Loucy (cell line): ENCODE results near the gene CLCN5.
A peak's percentile ranks its signal among the peaks of the same experiment; 100 is the strongest.

ENCODE experiments used
- H2AFZ ChIP-seq: fragments of 200-600 bp; sonication (generic); 2 replicates; pipeline ENCODE4 v1.6.0; 2016; ENCODE audit warnings: antibody characterized with exemption, mild to moderate bottlenecking, low read length, moderate library complexity
- H3F3A ChIP-seq: fragments of 200-600 bp; 2 replicates; pipeline ENCODE4 v1.6.0; 2016; ENCODE audit warnings: antibody characterized with exemption, low read depth, mild to moderate bottlenecking
- H3K27me3 ChIP-seq: fragments of 200-600 bp; sonication (generic); 2 replicates; pipeline ENCODE4 v1.6.1; 2014; ENCODE audit warnings: low read length, mild to moderate bottlenecking; ENCODE audit not compliant: insufficient read depth, poor library complexity, severe bottlenecking
- H3K36me3 ChIP-seq: fragments of 200-600 bp; sonication (generic); 2 replicates; pipeline ENCODE4 v1.6.1; 2016; ENCODE audit warnings: low read length; ENCODE audit not compliant: insufficient read depth
- H3K4me1 ChIP-seq: fragments of 200-600 bp; sonication (generic); 2 replicates; pipeline ENCODE4 v1.5.1; 2014; ENCODE audit warnings: low read length, mild to moderate bottlenecking; ENCODE audit not compliant: insufficient read depth, poor library complexity, severe bottlenecking
- H3K4me2 ChIP-seq: fragments of 200-600 bp; sonication (generic); 2 replicates; pipeline ENCODE4 v1.6.0; 2014; ENCODE audit warnings: antibody characterized with exemption, low read length, low read depth, mild to moderate bottlenecking; ENCODE audit not compliant: poor library complexity, severe bottlenecking
- H3K4me3 ChIP-seq: fragments of 200-600 bp; sonication (generic); 2 replicates; pipeline ENCODE4 v1.5.1; 2014; ENCODE audit warnings: low read length, mild to moderate bottlenecking, mixed read lengths; ENCODE audit not compliant: poor library complexity, severe bottlenecking
- H3K79me2 ChIP-seq: fragments of 200-600 bp; sonication (generic); 2 replicates; pipeline ENCODE4 v1.6.1; 2014; ENCODE audit warnings: low read length; ENCODE audit not compliant: insufficient read depth
- H3K9ac ChIP-seq: fragments of 200-600 bp; sonication (generic); 2 replicates; pipeline ENCODE4 v1.6.0; 2014; ENCODE audit warnings: mild to moderate bottlenecking, low read depth, low read length, moderate library complexity; ENCODE audit not compliant: poor library complexity, severe bottlenecking
- H3K9me2 ChIP-seq: fragments of 200-600 bp; sonication (generic); replicated peaks from 2 replicates; pipeline ENCODE4 v1.6.1; 2016; ENCODE audit warnings: low read depth, low read length, mixed read lengths
- H3K9me3 ChIP-seq: fragments of 200-600 bp; sonication (generic); 2 replicates; pipeline ENCODE4 v1.6.1; 2014; ENCODE audit warnings: mild to moderate bottlenecking, antibody characterized with exemption, low read length, low read depth; ENCODE audit not compliant: insufficient read depth
- H4K20me1 ChIP-seq: fragments of 200-600 bp; sonication (generic); 2 replicates; pipeline ENCODE4 v1.6.0; 2014; ENCODE audit warnings: antibody characterized with exemption, low read length, mild to moderate bottlenecking; ENCODE audit not compliant: insufficient read depth, poor library complexity, severe bottlenecking
- CTCF ChIP-seq: fragments of 200-600 bp; sonication (generic); conservative IDR thresholded peaks from 2 replicates; pipeline ENCODE4 v1.5.1; 2014; ENCODE audit warnings: mild to moderate bottlenecking, antibody characterized with exemption, low read length
- EZH2phosphoT487 ChIP-seq: fragments of 200-600 bp; IDR thresholded peaks from 2 replicates; pipeline ENCODE4 v1.6.1; 2018; ENCODE audit warnings: antibody characterized with exemption, mild to moderate bottlenecking, moderate library complexity, borderline replicate concordance

Gene CLCN5

GRCh38 chrX:49880668-49881067 is 41.7 kb upstream of the CLCN5 start:
- peaks cover 6% of the 10 kb centered on the region for H3K4me1 ChIP-seq
- H3K36me3 ChIP-seq = no peaks in the 10 kb centered on the region
- H3K9ac ChIP-seq = peak overlapping the region; percentile 58
- H4K20me1 ChIP-seq = no peaks in the 10 kb centered on the region
- peak overlapping the region; percentile 88 for H3K4me2 ChIP-seq
- H3K27me3 ChIP-seq = no peaks in the 10 kb centered on the region
- H3K9me3 ChIP-seq = no peaks in the 10 kb centered on the region
- H3K9me2 ChIP-seq = no peaks in the 10 kb centered on the region
- H2AFZ ChIP-seq = no peak overlapping the region
- 0 out of 2 replicates have a peak, but pooled peaks cover 4% of the 10 kb centered on the region for H3K79me2 ChIP-seq
- TF ChIP-seq CTCF = no peak
- no peak for TF ChIP-seq EZH2phosphoT487
- H3F3A ChIP-seq = no peaks in the 10 kb centered on the region
- peak overlapping the region; percentile 76 for H3K4me3 ChIP-seq

- no peak overlapping the region for H2AFZ ChIP-seq
These were observed 38.0 kb upstream of the CLCN5 start for GRCh38 chrX:49884290-49884862.

GRCh38 chrX:49892542-49892941 is 29.9 kb upstream of the CLCN5 start:
- Histone ChIP-seq H3K79me2 (no peaks in the 10 kb centered on the region), H4K20me1 (no peaks in the 10 kb centered on the region), H3F3A (no peaks in the 10 kb centered on the region), H3K36me3 (no peaks in the 10 kb centered on the region), H2AFZ (no peak overlapping the region), H3K9me3 (no peaks in the 10 kb centered on the region), H3K4me3 (no peak overlapping the region), H3K4me1 (no peaks in the 10 kb centered on the region), H3K9ac (no peak overlapping the region), H3K4me2 (no peak overlapping the region), H3K9me2 (no peaks in the 10 kb centered on the region), H3K27me3 (no peaks in the 10 kb centered on the region)
- no peak for TF ChIP-seq EZH2phosphoT487
- TF ChIP-seq CTCF = no peak

More at GRCh38 chrX:49884290-49884862, 38.0 kb upstream of the CLCN5 start:
- no peak overlapping the region for H3K9ac ChIP-seq
- no peaks in the 10 kb centered on the region for H3K36me3 ChIP-seq
- no peaks in the 10 kb centered on the region for H3K27me3 ChIP-seq
- H3K4me1 ChIP-seq = peaks cover 6% of the 10 kb centered on the region
- 0 out of 2 replicates have a peak, but pooled peaks cover 4% of the 10 kb centered on the region for H3K79me2 ChIP-seq
- no peaks in the 10 kb centered on the region for H3K9me3 ChIP-seq
- H3K4me2 ChIP-seq = no peak overlapping the region
- H3F3A ChIP-seq = no peaks in the 10 kb centered on the region
- TF ChIP-seq CTCF (peak; percentile 74), EZH2phosphoT487 (no peak)
- no peak overlapping the region for H3K4me3 ChIP-seq
- H4K20me1 ChIP-seq = no peaks in the 10 kb centered on the region
- H3K9me2 ChIP-seq = no peaks in the 10 kb centered on the region
